ENCODE data around the gene MAMDC4. TPM values are rescaled to one million over a fixed set of nuclear protein-coding genes. Genes with fewer than 3 reads are reported as not detected.
A peak's percentile ranks its signal among the peaks of the same experiment; 100 is the strongest.
"Not testable (repeated sequence)": the region's sequence is repeated elsewhere in the genome, so short reads cannot be mapped to it uniquely, and the experiment has no call there.

MAMDC4 gene
- total and polyA plus RNA-seq, 12 donors = 4.1 to 45.4 (median 8.3) TPM

GRCh38 chr9:136835162-136835931, 16.8 kb upstream of the MAMDC4 start:
- DNase-seq (peak in 1 of 2 donors; percentile 11), ATAC-seq (no peak)
- H3K4me1 ChIP-seq = no peaks in the 10 kb centered on the region
- no peak overlapping the region for H3K4me3 ChIP-seq
- 91% methylated on average over 36 of the region's 36 CpGs for WGBS, 2 donors
- H3K27ac ChIP-seq = no peak overlapping the region
- peaks cover 0 to 87% (median 25%) of the 10 kb centered on the region in 9 donors for H3K36me3 ChIP-seq
- no peak for TF ChIP-seq CTCF (IDR thresholded peaks at IDR 0.05)
- no peaks in the 10 kb centered on the region for H3K27me3 ChIP-seq
- intact Hi-C loops (cut with DNase I) = no loop called here
- H3K9me3 ChIP-seq = no peaks in the 10 kb centered on the region

GRCh38 chr9:136835932-136836904, 15.9 kb upstream of the MAMDC4 start:
- no peak for TF ChIP-seq CTCF (IDR thresholded peaks at IDR 0.05)
- no peaks in the 10 kb centered on the region for H3K9me3 ChIP-seq
- ATAC-seq = no peak
- no peak overlapping the region for H3K4me3 ChIP-seq
- H3K27me3 ChIP-seq = no peaks in the 10 kb centered on the region
- peaks cover 0 to 81% (median 18%) of the 10 kb centered on the region in 9 donors for H3K36me3 ChIP-seq
- peaks cover 0 to 8% (median 0%) of the 10 kb centered on the region in 9 donors for H3K4me1 ChIP-seq
- no peak overlapping the region for H3K27ac ChIP-seq
- WGBS, 2 donors = 89 to 90% methylated on average over 21 of the region's 21 CpGs
- intact Hi-C loops (cut with DNase I) = no loop called here
- no peak for DNase-seq

- WGBS, 2 donors = 90 to 91% methylated on average over 27 of the region's 27 CpGs
- H3K36me3 ChIP-seq = peaks cover 0 to 70% (median 11%) of the 10 kb centered on the region in 9 donors
- peaks cover 0 to 19% (median 9%) of the 10 kb centered on the region in 9 donors for H3K4me1 ChIP-seq
- ATAC-seq (no peak), DNase-seq (peak in 1 of 2 donors; percentile 11)
- H3K27ac ChIP-seq = no peak overlapping the region
- no peaks in the 10 kb centered on the region for H3K9me3 ChIP-seq
- intact Hi-C loops (cut with DNase I) = no loop called here
- TF ChIP-seq CTCF (IDR thresholded peaks at IDR 0.05) = no peak
- no peaks in the 10 kb centered on the region for H3K27me3 ChIP-seq
- no peak overlapping the region for H3K4me3 ChIP-seq
These were observed 14.8 kb upstream of the MAMDC4 start for GRCh38 chr9:136837146-136837855.

- H3K4me3 ChIP-seq; H3K27me3 ChIP-seq; H3K9me3 ChIP-seq; DNase-seq; H3K27ac ChIP-seq; ATAC-seq; intact Hi-C loops (cut with DNase I): not testable (repeated sequence)
- H3K4me1 ChIP-seq = peaks cover 3 to 24% (median 12%) of the 10 kb centered on the region in 9 donors
- 93% methylated on average over 15 of the region's 15 CpGs for WGBS, 2 donors
- peaks cover 0 to 65% (median 11%) of the 10 kb centered on the region in 9 donors for H3K36me3 ChIP-seq
These were observed 14.3 kb upstream of the MAMDC4 start for GRCh38 chr9:136837856-136838277.

Data from heart right ventricle (tissue), 16 donors.